ENCODE measurements around the gene ELN. TPM values are rescaled to one million over a fixed set of nuclear protein-coding genes. Genes with fewer than 3 reads are reported as not detected.

Gene ELN
- total RNA-seq, 8 experiments from 2014 or later, result 0.69 to 7.7 (median 2.0) TPM

DNA sequence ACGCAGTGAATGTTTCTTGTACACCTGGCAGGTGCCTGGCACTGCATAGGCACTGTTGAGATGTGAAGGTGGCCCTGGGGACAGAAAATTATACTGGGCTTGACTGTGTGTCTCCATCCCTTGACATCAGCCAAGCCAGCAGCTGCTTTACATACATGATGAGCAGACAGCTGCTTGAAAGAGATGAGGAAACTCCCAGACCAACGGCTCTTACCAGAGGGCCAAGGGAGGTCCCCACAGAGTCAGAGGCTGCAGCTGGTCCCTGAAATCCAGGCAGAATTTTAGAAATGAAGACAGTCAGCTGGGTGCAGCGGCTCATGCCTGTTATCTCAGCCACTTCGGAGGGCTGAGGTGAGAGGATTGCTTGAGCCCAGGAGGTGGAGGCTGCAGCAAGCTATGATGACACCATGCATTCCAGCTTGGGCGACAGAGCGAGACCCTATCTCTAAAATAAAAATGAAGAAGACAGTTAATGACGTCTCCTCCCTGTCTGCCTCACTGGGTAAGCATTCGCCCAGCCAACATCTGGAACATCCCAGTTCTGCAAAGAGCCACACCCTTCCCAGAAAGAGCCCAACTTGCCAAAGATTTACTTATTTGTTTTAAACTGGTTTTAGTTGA, 73.2 kb downstream of the ELN start:
- no peak overlapping the region for H3K4me3 ChIP-seq
- H3K4me1 ChIP-seq (replicated peaks in 1 of 2), result peaks cover 16 to 18% of the 10 kb centered on the region in 2 donors
- peak in 3 of 8 experiments; percentile 38 to 88 (median 78) for ATAC-seq (replicated peaks in 6 of 8)
- no peak overlapping the region for H3K27ac ChIP-seq
- in situ Hi-C loops (cut with MboI; ENCODE audit: low pct_unique_long_range_greater_than_20kb in 2 of 9, low sequenced_read_pairs in 9 of 9, unreplicated experiment in 9 of 9), result no loop called here
- WGBS, 10 experiments, result 25 to 100% (median 74%) methylated on average over 1 to 6 of the region's 8 CpGs; no CpG with 5 or more reads in 4 of the 10 experiments

DNA sequence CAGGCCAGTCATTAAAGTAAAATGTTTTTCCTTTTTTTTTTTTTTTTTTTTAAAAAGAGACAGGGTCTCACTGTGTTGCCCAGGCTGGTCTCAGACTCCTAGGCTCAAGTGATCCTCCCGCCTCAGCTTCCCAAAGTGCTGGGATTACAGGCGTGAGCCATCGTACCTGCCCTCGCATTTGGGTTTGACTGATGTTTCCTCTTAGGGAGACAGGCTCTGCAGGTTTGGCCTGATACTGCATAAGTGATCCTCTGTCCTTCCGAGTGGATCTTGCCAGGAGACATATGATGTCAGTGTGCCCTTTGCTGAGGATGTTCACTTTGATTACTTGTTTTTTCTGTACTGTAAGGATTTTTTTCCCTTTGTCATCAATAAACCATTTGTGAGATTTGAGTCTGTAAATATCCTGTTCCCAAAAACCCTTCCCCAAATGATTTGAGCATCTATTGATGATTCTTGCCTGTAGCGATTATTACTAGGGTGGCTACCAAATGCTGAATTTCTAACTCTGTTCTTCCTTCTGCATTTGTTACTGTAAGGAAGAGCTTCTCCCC, 75.3 kb downstream of the ELN start:
- Histone ChIP-seq H3K4me1 (replicated peaks in 1 of 2) (peaks cover 8 to 9% of the 10 kb centered on the region in 2 donors), H3K27ac (no peak overlapping the region), H3K4me3 (no peak overlapping the region)
- no peak for ATAC-seq (replicated peaks in 6 of 8)
- WGBS, 10 experiments, result 80 to 100% (median 92%) methylated on average over 1 to 4 of the region's 6 CpGs; no CpG with 5 or more reads in 3 of the 10 experiments
- in situ Hi-C loops (cut with MboI; ENCODE audit: low pct_unique_long_range_greater_than_20kb in 2 of 9, low sequenced_read_pairs in 9 of 9, unreplicated experiment in 9 of 9), result no loop called here

DNA sequence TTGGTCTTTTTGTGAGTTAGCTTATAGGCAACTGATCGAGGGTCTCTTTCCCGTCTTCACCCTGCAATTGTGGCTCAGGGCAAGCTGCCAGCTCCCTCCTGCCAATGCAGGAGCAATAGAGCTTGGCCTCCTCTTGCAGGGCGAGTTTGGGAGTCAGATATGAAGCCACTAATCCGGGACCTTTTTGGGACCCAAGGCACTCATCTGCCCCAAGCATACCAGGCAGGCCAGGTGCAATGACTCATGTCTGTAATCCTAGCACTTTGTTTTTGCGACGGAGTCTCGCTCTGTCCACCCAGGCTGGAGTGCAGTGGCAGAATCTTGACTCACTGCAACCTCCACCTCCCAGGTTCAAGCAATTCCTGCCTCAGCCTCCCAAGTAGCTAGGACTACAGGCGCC, 76.7 kb downstream of the ELN start:
- H3K4me3 ChIP-seq, result no peak overlapping the region
- H3K4me1 ChIP-seq (replicated peaks in 1 of 2), result peaks cover 6 to 7% of the 10 kb centered on the region in 2 donors
- no peak overlapping the region for H3K27ac ChIP-seq
- ATAC-seq (replicated peaks in 6 of 8), result no peak
- 87 to 100% (median 95%) methylated on average over 1 to 6 of the region's 8 CpGs; no CpG with 5 or more reads in 3 of the 10 experiments for WGBS, 10 experiments
- in situ Hi-C loops (cut with MboI; ENCODE audit: low pct_unique_long_range_greater_than_20kb in 2 of 9, low sequenced_read_pairs in 9 of 9, unreplicated experiment in 9 of 9), result no loop called here

DNA sequence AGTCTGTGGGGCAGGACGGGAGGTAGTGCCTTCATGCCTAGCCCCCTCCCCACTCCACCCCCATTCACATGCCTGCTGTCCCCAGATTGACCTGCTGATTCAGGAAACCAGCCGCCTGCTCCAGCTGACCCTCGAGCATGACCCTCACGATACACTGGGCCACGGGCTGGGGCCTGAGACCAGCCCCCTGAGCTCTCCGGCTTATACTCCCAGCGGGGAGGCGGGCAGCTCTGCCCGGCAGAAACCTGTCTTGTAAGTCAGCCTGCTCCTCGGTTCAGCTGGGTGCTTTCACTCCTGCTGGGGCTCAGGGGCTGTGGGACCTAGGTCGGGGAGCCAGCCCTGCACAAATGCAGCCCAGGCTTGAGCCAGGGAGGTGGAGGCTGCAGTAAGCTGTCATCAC, 78.0 kb downstream of the ELN start:
- ATAC-seq (replicated peaks in 6 of 8), result peak in 4 of 8 experiments; percentile 24 to 83 (median 76)
- peak overlapping the region; percentile 29 to 40 for H3K27ac ChIP-seq
- WGBS, 10 experiments, result 51 to 100% (median 70%) methylated on average over 1 to 5 of the region's 11 CpGs; no CpG with 5 or more reads in 6 of the 10 experiments
- peaks cover 6 to 7% of the 10 kb centered on the region in 2 donors for H3K4me1 ChIP-seq (replicated peaks in 1 of 2)
- H3K4me3 ChIP-seq, result no peak overlapping the region
- in situ Hi-C loops (cut with MboI; ENCODE audit: low pct_unique_long_range_greater_than_20kb in 2 of 9, low sequenced_read_pairs in 9 of 9, unreplicated experiment in 9 of 9), result no loop called here

DNA sequence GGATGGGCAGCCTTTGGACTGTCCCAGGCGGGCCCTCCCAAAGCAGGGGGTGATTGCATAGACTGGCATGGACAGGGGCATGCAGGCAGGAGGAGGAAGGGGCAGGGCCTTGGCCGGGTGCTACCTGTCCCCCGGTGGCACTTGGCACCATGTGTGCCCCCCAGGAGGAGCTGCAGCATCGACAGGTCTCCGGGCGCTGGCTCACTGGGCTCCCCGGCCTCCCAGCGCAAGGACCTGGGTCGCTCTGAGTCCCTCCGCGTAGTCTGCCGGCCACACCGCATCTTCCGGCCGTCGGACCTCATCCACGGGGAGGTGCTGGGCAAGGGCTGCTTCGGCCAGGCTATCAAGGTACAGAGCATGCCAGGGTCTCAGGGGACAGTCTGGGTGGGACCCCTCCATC, 78.9 kb downstream of the ELN start:
- 80 to 100% (median 100%) methylated on average over 1 to 2 of the region's 18 CpGs; no CpG with 5 or more reads in 7 of the 10 experiments for WGBS, 10 experiments
- H3K27ac ChIP-seq, result no peak overlapping the region
- H3K4me3 ChIP-seq, result no peak overlapping the region
- ATAC-seq (replicated peaks in 6 of 8), result no peak
- in situ Hi-C loops (cut with MboI; ENCODE audit: low pct_unique_long_range_greater_than_20kb in 2 of 9, low sequenced_read_pairs in 9 of 9, unreplicated experiment in 9 of 9), result no loop called here
- H3K4me1 ChIP-seq (replicated peaks in 1 of 2), result peaks cover 6 to 7% of the 10 kb centered on the region in 2 donors

DNA sequence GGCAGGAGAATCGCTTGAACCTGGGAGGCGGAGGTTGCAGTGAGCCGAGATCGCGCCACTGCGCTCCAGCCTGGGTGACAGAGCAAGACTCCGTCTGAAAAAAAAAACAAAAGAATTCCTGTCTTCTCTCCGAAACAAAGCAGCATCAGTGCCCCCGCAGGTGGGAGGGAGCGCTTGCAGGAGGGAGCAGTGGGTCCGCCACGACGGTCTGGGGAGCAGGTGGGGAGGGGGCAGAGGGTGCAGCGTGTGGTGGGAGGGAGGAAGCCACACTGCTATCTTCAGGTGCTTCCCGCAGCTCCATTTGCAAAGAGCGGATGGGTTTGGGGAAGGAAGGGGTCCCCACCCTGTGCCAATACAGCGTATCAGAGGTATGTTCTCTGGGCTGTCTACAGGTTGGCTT, 87.4 kb downstream of the ELN start:
- WGBS, 10 experiments, result 80 to 100% methylated on average over 1 of the region's 17 CpGs; no CpG with 5 or more reads in 8 of the 10 experiments
- Histone ChIP-seq H3K27ac (no peak overlapping the region), H3K4me1 (replicated peaks in 1 of 2) (no peaks in the 10 kb centered on the region), H3K4me3 (no peak overlapping the region)
- in situ Hi-C loops (cut with MboI; ENCODE audit: low pct_unique_long_range_greater_than_20kb in 2 of 9, low sequenced_read_pairs in 9 of 9, unreplicated experiment in 9 of 9), result no loop called here
- no peak for ATAC-seq (replicated peaks in 6 of 8)

DNA sequence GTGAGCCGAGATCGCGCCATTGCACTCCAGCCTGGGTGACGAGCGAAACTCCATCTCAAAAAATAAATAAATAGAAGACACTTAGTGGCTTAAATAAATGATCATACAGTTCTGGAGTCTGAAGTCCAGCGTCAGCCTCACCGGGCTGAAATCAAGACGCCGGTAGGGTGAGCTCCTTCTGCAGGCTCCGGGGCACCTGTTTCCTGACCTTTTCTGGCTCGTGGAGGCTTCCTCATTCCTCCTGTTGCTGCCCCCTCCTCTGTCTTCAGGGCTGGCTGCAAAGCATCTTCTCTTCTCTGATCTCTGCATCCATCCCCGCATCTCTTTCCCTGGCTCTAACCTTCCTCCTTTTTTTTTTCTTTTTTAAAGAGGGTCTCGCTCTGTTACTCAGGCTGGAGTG, 88.4 kb downstream of the ELN start:
- ATAC-seq (replicated peaks in 6 of 8), result no peak
- Histone ChIP-seq H3K4me3 (no peak overlapping the region), H3K27ac (no peak overlapping the region), H3K4me1 (replicated peaks in 1 of 2) (no peaks in the 10 kb centered on the region)
- WGBS, 10 experiments, result 72 to 100% (median 94%) methylated on average over 1 to 4 of the region's 13 CpGs; no CpG with 5 or more reads in 1 of the 10 experiments
- in situ Hi-C loops (cut with MboI; ENCODE audit: low pct_unique_long_range_greater_than_20kb in 2 of 9, low sequenced_read_pairs in 9 of 9, unreplicated experiment in 9 of 9), result no loop called here

Other genes starting within 250 kb of the ELN start
- 1 to 10 TPM in 6 of 8 experiments, under 1 TPM in 2; 0.17 to 2.7 (median 1.3) TPM for gene CLDN4, start 197.2 kb upstream of the ELN start, total RNA-seq
- gene METTL27, start 185.7 kb upstream of the ELN start, total RNA-seq, result 1 to 10 TPM in 4 of 8 experiments, under 1 TPM in 4; 0.29 to 6.8 (median 0.87) TPM
- gene TMEM270, start 167.0 kb upstream of the ELN start, total RNA-seq, result not detected
- 10 to 100 TPM; 25.7 to 64.5 (median 34.1) TPM for gene LIMK1, start 55.6 kb downstream of the ELN start, total RNA-seq
- gene EIF4H, start 146.2 kb downstream of the ELN start, total RNA-seq, result 100 to 1,000 TPM; 203 to 351 (median 241) TPM
- 1 to 10 TPM in 4 of 8 experiments, under 1 TPM in 4; 0.64 to 1.8 (median 1.1) TPM for gene LAT2, start 181.8 kb downstream of the ELN start, total RNA-seq
- gene RFC2, start 226.2 kb downstream of the ELN start, total RNA-seq, result 10 to 100 TPM; 10.3 to 53.0 (median 18.7) TPM